ENCODE results near the gene INF2. TPM values are rescaled to one million over a fixed set of nuclear protein-coding genes. Genes with fewer than 3 reads are reported as not detected.

INF2 gene
- polyA plus RNA-seq, 1 experiment = 14.9 TPM

DNA sequence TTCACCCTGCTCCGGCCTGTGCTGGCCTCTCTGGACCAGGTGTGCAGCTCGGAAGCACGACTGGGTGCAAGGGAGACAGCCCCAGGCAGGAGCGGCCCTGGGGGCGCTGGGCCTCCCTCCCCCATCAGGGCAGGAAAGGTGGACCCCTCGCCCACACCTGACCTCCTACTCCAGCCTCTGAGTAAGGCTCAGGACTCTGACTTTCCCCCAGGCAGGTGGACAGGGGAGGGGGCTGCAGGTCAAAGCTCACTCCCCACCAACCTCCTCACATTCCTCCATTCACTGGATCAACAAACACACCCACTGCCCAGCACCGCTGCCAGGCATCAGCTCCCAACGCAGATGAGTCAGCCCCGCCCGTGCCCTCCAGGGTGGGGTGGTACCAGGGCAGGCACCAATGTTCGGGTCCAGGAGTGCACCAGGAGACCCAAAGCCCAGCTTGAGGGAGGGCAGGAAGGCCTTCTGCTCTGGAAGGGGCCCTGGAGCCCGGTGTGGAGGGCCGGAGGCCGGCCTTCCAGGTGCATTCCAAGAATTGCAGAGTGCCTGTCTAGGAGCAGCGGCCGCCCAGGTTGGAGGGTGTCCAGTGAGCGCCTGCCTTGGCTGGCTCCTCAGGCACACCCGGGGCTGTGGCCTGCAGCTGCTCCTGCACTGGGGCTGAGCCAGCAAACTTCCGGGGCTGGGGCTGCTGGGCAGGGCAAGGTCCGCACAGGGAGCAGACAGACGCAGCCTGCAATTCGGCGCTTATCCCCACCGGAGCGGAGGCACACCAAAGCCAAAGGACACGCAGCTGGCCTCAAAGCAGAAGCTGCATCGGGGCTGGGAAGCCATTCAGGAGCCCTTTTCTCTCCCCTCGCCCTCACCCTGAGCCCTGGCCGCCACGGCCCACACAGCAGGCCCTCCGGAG is 1.6 kb upstream of the INF2 start:
- H3K27me3 ChIP-seq (ENCODE audit: control insufficient read depth, insufficient read depth, low read length) = no peaks in the 10 kb centered on the region
- H3K4me3 ChIP-seq (ENCODE audit: low read depth, low read length) = no peak overlapping the region
- ChIA-PET CTCF (no interaction called here), POLR2A (interaction anchor here (0.5 to 0.6 kb wide), 2 partner anchors 45 to 65 kb away, joined by 4 read pairs; partner anchors contain the start of gene SIVA1)
- peaks cover 6% of the 10 kb centered on the region for H3K9me3 ChIP-seq (ENCODE audit: control insufficient read depth, insufficient read depth, low read length)
- DNase-seq (ENCODE audit: low read depth, low spot score) = no peak
- no peak overlapping the region for H3K27ac ChIP-seq (ENCODE audit: low read depth, low read length)
- TF ChIP-seq CTCF (IDR thresholded peaks at IDR 0.05; ENCODE audit: low read depth, low read length) = no peak

GRCh38 chr14:104688505-104689108 is 811 bp upstream of the INF2 start:
- ChIA-PET POLR2A (no interaction called here), CTCF (no interaction called here)
- H3K27ac ChIP-seq (ENCODE audit: low read depth, low read length) = no peak overlapping the region
- no peak for TF ChIP-seq CTCF (IDR thresholded peaks at IDR 0.05; ENCODE audit: low read depth, low read length)
- no peak for DNase-seq (ENCODE audit: low read depth, low spot score)
- peak overlapping the region; percentile 53 for H3K4me3 ChIP-seq (ENCODE audit: low read depth, low read length)
- no peaks in the 10 kb centered on the region for H3K27me3 ChIP-seq (ENCODE audit: control insufficient read depth, insufficient read depth, low read length)
- H3K9me3 ChIP-seq (ENCODE audit: control insufficient read depth, insufficient read depth, low read length) = peaks cover 6% of the 10 kb centered on the region

DNA sequence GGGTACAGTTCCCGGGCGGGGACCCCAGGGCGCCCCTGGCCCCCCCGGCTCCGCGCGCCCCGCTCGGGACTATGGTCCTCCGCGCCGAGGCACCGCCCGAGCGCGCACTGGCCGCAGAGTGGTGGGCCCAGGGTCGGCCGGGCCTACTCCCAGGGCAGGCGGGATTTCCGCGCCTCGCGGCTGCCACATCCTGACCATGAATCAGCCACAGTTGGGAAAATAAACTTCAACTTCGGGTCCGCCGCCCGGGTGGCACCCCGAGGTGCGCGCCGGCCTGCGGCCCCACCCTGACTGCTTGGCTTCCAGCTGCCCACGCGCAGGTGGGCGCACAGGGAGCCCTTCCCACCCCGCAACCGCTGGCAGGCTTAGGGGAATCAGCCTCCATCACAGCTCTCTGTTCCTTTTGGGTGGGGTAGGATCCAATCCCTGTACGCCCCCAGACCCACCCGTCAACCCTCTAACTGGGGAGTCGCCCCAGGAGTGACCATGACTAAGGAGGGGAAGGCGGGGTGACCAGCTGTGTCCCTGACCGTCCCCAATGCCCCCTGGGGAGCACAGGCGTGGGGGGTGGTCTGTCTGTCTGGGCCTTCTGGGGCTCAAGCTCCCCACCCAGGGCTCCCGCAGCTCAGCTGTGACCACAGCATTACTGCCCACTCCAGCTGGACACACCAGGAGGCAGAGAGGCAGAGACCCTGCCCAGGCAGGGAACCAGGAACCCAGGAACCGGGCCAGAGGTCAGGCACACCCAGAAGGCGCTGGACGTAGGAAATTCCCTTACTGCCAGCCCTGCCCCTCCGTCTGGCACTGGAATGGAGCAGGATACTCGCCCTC is 678 bp downstream of the INF2 start:
- no peaks in the 10 kb centered on the region; the same call in 1 of the 2 replicates for H3K9me3 ChIP-seq (ENCODE audit: control insufficient read depth, insufficient read depth, low read length)
- CTCF ChIA-PET = interaction anchor here (1.0 to 2.0 kb wide), 3 partner anchors 9 to 34 kb away, joined by 4 to 6 read pairs (median 5); partner anchors contain the start of gene ADSS1
- peak overlapping the region; percentile 87 for H3K4me3 ChIP-seq (ENCODE audit: low read depth, low read length)
- TF ChIP-seq CTCF (IDR thresholded peaks at IDR 0.05; ENCODE audit: low read depth, low read length) = no peak
- H3K27ac ChIP-seq (ENCODE audit: low read depth, low read length) = peak overlapping the region; percentile 11
- DNase-seq (ENCODE audit: low read depth, low spot score) = no peak
- POLR2A ChIA-PET = interaction anchor here (0.7 to 1.5 kb wide), 3 partner anchors 9 to 137 kb away, joined by 3 to 4 read pairs (median 3); no protein-coding TSS in a partner anchor
- no peaks in the 10 kb centered on the region for H3K27me3 ChIP-seq (ENCODE audit: control insufficient read depth, insufficient read depth, low read length)

- no peak for DNase-seq (ENCODE audit: low read depth, low spot score)
- no peaks in the 10 kb centered on the region for H3K27me3 ChIP-seq (ENCODE audit: control insufficient read depth, insufficient read depth, low read length)
- ChIA-PET CTCF (interaction anchor here (1.3 to 2.0 kb wide), 3 partner anchors 10 to 33 kb away, joined by 4 to 5 read pairs (median 4); partner anchors contain the start of gene ADSS1), POLR2A (interaction anchor here (0.7 to 1.5 kb wide), 3 partner anchors 10 to 136 kb away, joined by 3 to 4 read pairs (median 3); no protein-coding TSS in a partner anchor)
- no peaks in the 10 kb centered on the region; the same call in 1 of the 2 replicates for H3K9me3 ChIP-seq (ENCODE audit: control insufficient read depth, insufficient read depth, low read length)
- peak overlapping the region; percentile 87 for H3K4me3 ChIP-seq (ENCODE audit: low read depth, low read length)
- TF ChIP-seq CTCF (IDR thresholded peaks at IDR 0.05; ENCODE audit: low read depth, low read length) = no peak
- H3K27ac ChIP-seq (ENCODE audit: low read depth, low read length) = peak overlapping the region; percentile 2
Observed at GRCh38 chr14:104690861-104691455, 1.5 kb downstream of the INF2 start.
